Measurements from ENCODE around the gene GRK6.
A peak's percentile ranks its signal among the peaks of the same experiment; 100 is the strongest.
"Not testable (repeated sequence)": the region's sequence is repeated elsewhere in the genome, so short reads cannot be mapped to it uniquely, and the experiment has no call there.

GRK6 gene

GRCh38 chr5:177399997-177400868 is 26.2 kb upstream of the GRK6 start, which contains the start of gene PFN3:
PFN3 (minus strand) TSS chr5:177400661; CDS start chr5:177400576, 85 bp downstream.
- DNase-seq, result no peak

- peak; percentile 85 for DNase-seq
Observed at GRCh38 chr5:177402271-177403043, 24.0 kb upstream of the GRK6 start.

- DNase-seq, result peak; percentile 64
Observed at GRCh38 chr5:177403102-177403791, 23.2 kb upstream of the GRK6 start.

- DNase-seq, result peak; percentile 90
Observed at GRCh38 chr5:177403792-177404640, 22.5 kb upstream of the GRK6 start.

- no peak for DNase-seq
Observed at GRCh38 chr5:177404641-177405179, 21.8 kb upstream of the GRK6 start.

GRCh38 chr5:177405312-177405711 is 21.2 kb upstream of the GRK6 start:
- DNase-seq, result no peak

GRCh38 chr5:177405805-177406204 is 20.7 kb upstream of the GRK6 start:
- no peak for DNase-seq

- DNase-seq, result no peak
Observed at GRCh38 chr5:177409043-177409801, 17.3 kb upstream of the GRK6 start, which contains the start of gene F12. F12 (minus strand) TSS chr5:177409564; CDS start chr5:177409527, 37 bp downstream.

GRCh38 chr5:177410575-177410974 is 15.9 kb upstream of the GRK6 start:
- no peak for DNase-seq

- DNase-seq, result no peak
Observed at GRCh38 chr5:177412603-177413233, 13.8 kb upstream of the GRK6 start.

GRCh38 chr5:177414481-177414880 is 12.0 kb upstream of the GRK6 start:
- no peak for DNase-seq

- DNase-seq, result not testable (repeated sequence)
Observed at GRCh38 chr5:177417081-177417480, 9.4 kb upstream of the GRK6 start.

- DNase-seq, result no peak
Observed at GRCh38 chr5:177419046-177419445, 7.4 kb upstream of the GRK6 start.

- not testable (repeated sequence) for DNase-seq
Observed at GRCh38 chr5:177420472-177420871, 6.0 kb upstream of the GRK6 start.

GRCh38 chr5:177421062-177421798 is 5.2 kb upstream of the GRK6 start:
- DNase-seq, result no peak

- no peak for DNase-seq
Observed at GRCh38 chr5:177423671-177424070, 2.8 kb upstream of the GRK6 start.

GRCh38 chr5:177425196-177425800 is 1.2 kb upstream of the GRK6 start:
- no peak for DNase-seq

GRCh38 chr5:177425801-177426565 is 493 bp upstream of the GRK6 start:
- peak; percentile 100 for DNase-seq

Data from CD4-positive, alpha-beta T cell treated with Interleukin-17A for 4 hours (primary cell).